PFSK-1 (cell line): ENCODE results near the gene RBP2.

Experiments
- POLR2AphosphoS5 ChIP-seq: IDR thresholded peaks from 2 replicates; pipeline ENCODE4 v1.6.1; 2012; ENCODE audit warnings: low read depth, mild to moderate bottlenecking, control low read depth, low read length, moderate library complexity
- TF ChIP-seq, protein P1 (sequence below), 2 experiments: IDR thresholded peaks; 2 replicates each; pipeline versions ENCODE4 v1.6.1 to v1.8.0; 2011 to 2012; ENCODE audit warnings: low read depth in 2 of 2, low read length in 2 of 2, control low read depth in 1 of 2, inconsistent platforms in 1 of 2, mild to moderate bottlenecking in 1 of 2, moderate library complexity in 1 of 2; ENCODE audit not compliant: insufficient read depth in 1 of 2

- TF ChIP-seq, protein P1, sequence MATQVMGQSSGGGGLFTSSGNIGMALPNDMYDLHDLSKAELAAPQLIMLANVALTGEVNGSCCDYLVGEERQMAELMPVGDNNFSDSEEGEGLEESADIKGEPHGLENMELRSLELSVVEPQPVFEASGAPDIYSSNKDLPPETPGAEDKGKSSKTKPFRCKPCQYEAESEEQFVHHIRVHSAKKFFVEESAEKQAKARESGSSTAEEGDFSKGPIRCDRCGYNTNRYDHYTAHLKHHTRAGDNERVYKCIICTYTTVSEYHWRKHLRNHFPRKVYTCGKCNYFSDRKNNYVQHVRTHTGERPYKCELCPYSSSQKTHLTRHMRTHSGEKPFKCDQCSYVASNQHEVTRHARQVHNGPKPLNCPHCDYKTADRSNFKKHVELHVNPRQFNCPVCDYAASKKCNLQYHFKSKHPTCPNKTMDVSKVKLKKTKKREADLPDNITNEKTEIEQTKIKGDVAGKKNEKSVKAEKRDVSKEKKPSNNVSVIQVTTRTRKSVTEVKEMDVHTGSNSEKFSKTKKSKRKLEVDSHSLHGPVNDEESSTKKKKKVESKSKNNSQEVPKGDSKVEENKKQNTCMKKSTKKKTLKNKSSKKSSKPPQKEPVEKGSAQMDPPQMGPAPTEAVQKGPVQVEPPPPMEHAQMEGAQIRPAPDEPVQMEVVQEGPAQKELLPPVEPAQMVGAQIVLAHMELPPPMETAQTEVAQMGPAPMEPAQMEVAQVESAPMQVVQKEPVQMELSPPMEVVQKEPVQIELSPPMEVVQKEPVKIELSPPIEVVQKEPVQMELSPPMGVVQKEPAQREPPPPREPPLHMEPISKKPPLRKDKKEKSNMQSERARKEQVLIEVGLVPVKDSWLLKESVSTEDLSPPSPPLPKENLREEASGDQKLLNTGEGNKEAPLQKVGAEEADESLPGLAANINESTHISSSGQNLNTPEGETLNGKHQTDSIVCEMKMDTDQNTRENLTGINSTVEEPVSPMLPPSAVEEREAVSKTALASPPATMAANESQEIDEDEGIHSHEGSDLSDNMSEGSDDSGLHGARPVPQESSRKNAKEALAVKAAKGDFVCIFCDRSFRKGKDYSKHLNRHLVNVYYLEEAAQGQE (IDR thresholded peaks at IDR 0.05; ENCODE audit: insufficient read depth in 1 of 2, low read depth in 2 of 2, low read length in 2 of 2): no peak
- TF ChIP-seq POLR2AphosphoS5: no peak
These were observed 53.1 kb downstream of the RBP2 start for GRCh38 chr3:139423232-139423631.
